Measurements from ENCODE around the gene SMIM30.
"Not testable (repeated sequence)": the region's sequence is repeated elsewhere in the genome, so short reads cannot be mapped to it uniquely, and the experiment has no call there.

The SMIM30 gene, protein sequence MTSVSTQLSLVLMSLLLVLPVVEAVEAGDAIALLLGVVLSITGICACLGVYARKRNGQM

GRCh38 chr7:113118074-113118959, at the start of gene SMIM30:
TSS of gene SMIM30 (minus strand) at chr7:113118554. CDS start at chr7:113117578, 976 bp downstream.
- peak; percentile 76 for DNase-seq (ENCODE audit: low read depth)

DNA sequence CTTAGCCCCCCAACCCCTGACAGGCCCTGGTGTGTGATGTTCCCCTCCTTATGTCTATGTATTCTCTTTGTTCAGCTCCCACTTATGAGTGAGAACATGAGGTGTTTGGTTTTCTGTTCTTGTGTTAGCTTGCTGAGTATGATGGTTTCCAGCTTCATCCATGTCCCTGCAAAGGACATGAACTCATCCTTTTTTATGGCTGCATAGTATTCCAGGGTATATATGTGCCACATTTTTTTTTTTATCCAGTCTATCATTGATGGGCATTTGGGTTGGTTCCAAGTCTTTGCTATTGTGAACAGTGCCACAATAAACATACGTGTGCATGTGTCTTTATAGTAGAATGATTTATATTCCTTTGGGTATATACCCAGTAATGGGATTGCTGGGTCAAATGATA, 47.8 kb upstream of the SMIM30 start:
- not testable (repeated sequence) for DNase-seq (ENCODE audit: low read depth)

DNA sequence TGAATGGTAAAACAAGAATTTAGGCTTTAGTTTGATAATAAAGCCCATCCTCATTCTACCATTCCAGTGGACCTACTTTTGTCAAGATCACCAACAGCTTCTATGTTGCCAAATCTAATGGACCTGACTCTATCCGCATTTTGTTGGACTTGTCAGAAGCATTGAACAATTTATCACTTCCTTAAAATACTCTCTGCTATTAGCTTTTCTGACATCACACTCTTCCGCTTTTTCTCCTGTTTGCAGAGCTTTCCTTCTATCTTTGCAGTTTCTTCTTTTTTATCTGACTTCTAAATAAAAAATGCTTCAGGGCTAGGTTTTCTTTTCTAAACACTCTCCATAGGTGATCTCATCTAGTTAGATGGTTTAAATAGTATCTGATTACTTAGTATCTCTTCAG, 42.7 kb upstream of the SMIM30 start:
- no peak for DNase-seq (ENCODE audit: low read depth)

GRCh38 chr7:113159746-113160339, 41.5 kb upstream of the SMIM30 start:
- DNase-seq (ENCODE audit: low read depth): no peak

DNA sequence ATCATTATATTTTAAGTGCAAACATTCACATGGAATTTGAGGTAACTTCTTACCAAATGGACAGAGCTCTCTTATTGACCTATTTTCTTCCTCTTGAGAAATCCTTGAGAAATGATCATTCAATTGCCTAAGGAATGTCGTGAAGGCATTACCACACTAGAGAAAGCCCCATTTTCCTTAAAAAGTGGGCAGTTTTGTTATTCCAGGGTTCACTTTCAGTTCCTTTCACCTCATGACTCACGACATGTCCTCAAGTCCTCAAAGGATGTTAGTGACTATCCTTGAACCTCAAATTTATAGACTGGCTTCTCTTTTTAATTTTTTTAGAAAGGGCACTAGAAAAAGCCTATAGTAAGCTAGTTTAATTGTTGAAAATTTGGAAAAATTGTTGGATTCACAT, 40.4 kb upstream of the SMIM30 start:
- no peak for DNase-seq (ENCODE audit: low read depth)

DNA sequence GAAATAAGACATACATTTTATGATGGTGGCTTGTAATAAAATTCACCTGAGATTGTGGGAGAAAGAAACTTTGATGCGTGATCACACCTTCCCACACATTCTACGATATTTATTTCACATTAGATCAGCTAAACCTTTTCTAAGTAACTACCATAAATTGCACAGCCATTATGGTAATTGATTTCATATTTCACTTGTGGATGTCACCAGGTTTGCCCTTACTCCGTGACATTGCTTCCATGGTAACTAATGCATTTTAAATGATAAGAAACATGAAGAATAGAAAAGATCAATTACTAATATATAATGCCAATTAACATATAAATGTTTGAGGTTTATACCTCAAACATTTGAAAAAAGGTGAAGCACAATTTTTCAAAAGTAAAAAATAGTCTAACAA, 35.8 kb upstream of the SMIM30 start:
- no peak for DNase-seq (ENCODE audit: low read depth)

GRCh38 chr7:113144817-113145216, 26.5 kb upstream of the SMIM30 start:
- DNase-seq (ENCODE audit: low read depth): no peak

DNA sequence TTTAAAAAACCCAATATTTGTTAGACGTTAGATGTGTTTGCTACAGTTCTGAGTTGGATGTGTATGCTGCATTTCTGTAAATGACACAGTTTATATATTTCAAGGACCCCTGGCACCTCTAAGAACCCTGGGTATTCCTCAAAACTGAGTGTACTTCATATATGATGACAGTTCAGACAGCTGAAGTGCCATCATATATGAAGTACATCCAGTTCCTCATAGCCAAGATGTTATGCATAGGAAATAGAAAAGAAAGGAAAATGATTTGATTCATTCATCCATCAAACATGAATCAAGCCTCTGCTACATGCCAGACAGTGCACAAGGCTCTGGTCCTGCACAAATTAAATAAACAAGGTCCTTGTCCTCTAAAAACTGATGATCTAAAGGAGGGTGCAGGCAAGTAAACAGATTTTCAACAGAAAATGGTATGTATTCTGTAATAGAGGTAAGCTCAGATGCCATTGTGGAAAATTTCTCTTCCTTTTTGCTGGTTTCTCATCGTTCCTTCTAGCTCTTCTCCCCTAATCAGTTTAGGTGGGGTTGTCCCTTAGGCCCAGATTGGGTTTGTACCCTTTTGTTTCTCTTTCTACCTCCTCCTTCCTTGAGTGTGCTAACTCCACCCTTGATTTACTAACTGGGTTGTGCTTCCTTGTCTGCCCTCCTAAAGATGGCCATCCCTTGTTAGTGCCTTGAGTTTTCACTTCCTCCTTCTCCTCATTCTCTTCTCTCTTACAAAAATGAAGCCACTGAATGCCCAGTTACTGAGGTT, 25.3 kb upstream of the SMIM30 start:
- no peak for DNase-seq (ENCODE audit: low read depth)

DNA sequence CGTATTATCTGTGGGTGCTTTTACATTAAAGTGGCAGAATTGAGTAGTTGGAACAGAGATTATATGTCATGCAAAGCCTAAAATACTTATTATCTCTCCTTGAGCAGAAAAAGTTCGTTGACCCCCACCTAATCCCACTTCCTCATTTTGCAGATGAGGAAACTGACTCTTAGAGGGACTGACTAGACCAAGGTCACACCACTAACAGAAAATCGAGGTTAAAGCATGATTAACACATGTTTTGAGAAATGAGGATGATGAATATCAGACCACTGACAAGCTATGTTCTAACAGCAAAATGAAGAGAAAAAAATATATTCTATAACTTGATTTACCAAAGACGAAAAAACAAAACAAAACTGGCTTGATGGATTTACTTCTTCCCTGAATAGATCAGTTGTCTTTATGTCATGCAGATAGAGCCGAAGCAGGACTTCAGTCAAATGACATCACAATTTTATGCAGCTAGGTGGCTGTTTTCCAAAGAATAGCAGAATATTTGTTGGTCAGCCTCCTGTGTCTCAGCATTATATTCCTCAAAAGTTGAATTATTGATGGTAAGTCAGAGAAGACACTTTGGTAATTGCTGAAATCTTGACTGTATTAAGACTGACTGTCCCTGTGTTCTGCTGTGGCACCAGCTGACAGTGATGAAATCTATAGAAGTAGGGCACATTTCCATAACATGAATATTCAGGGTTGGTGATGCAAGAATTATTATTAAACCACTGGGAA, 24.2 kb upstream of the SMIM30 start:
- no peak for DNase-seq (ENCODE audit: low read depth)

DNA sequence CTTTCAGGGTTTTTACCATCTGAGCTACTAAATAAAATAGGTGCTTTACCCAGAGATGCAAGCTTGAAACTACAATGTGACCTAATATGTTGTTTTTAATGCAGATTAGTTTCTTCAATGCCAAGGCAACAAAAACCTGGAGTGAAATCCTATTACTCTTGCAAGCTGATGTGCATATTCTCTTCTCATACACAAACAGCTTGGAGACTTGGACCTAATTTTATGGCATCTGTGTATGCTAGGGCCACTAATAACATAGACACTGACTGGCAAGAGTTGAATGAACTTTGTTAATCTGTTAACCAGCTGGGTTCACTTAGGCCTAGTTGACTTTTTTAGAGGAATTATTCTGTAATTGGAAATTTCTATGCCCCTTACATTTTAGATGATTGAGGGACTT, 23.4 kb upstream of the SMIM30 start:
- DNase-seq (ENCODE audit: low read depth): no peak

- DNase-seq (ENCODE audit: low read depth): no peak
Measured at GRCh38 chr7:113140956-113141355, 22.6 kb upstream of the SMIM30 start.

- DNase-seq (ENCODE audit: low read depth): no peak
Measured at GRCh38 chr7:113137241-113137640, 18.9 kb upstream of the SMIM30 start.

GRCh38 chr7:113134025-113134424, 15.7 kb upstream of the SMIM30 start:
- DNase-seq (ENCODE audit: low read depth): no peak

DNA sequence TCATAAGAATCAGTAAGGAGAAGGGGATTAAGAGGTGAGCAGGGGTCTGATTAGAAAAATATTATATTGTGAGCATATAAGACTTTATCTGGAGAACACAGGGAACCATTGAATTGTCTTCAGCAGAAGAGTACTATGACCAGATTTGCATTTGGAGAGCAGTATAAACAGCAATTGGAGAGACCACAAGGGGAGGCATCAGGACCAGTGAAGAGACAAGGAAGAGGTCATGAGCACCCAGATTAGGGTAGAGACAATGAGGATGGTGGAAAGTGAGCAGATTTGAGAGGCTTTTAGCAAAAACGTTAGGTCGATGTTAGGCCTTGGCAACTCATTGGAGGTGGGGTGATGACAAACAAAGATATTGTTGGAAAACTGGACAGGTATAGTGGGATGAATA, 13.0 kb upstream of the SMIM30 start:
- no peak for DNase-seq (ENCODE audit: low read depth)

DNA sequence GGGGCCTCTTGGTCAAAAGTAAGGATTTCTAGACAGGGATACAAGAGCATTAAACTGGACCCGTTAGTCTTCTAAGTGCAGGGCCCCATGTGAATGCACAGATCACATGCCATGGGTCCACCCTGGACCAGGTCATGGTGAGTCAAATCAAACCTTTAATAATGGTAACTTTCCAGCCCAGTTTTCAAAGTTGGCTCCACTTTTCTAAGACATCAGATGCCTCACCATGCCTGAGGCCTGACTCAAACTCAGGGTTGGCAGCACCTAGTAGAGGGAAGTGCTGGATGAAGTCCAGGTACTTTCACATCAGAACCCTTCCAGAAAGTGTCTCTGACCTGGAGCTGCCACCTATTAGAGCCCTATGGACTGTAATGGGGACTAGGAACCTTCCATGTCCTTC, 9.7 kb upstream of the SMIM30 start:
- DNase-seq (ENCODE audit: low read depth): no peak

- no peak for DNase-seq (ENCODE audit: low read depth)
Measured at GRCh38 chr7:113125728-113126127, 7.4 kb upstream of the SMIM30 start.

DNA sequence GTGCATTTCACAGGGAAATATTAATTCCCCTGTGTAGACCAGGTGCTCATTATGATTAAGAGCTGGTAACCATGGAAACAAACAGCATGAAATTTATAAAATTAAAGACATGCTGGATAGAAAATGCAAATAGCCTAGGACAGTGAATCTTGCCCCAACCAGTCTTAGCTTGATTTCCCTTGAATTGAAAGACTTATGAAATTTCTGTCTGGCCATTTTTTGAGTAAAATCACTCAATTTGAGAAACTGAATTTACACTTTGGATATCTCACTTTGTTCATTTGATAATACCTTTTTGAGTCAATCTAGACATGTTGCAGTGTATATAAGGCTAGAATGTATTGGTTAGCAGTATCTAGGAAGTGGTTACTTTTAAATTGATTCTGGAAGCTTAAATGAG, 4.4 kb upstream of the SMIM30 start:
- DNase-seq (ENCODE audit: low read depth): no peak

GRCh38 chr7:113120647-113121046, 2.3 kb upstream of the SMIM30 start:
- no peak for DNase-seq (ENCODE audit: low read depth)

DNA sequence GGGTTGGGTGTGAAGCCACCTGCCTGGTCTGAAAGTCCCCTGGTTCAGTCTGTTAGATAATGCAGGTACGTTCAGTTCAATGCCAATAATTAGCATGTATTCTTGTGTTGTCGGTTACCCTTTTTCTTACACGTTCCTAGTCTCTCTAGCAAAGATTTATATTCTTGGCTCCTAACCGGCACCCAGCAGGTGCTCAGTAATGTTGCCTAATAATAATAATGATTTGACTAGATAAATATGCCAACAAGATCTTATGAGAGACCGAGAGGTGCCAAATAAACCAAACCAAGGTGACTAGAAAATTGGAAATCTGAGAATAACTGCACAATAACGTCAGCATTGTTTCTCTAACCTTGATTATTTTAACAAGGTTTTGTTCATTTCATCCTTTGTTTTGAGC, 1.1 kb upstream of the SMIM30 start:
- no peak for DNase-seq (ENCODE audit: low read depth)

DNA sequence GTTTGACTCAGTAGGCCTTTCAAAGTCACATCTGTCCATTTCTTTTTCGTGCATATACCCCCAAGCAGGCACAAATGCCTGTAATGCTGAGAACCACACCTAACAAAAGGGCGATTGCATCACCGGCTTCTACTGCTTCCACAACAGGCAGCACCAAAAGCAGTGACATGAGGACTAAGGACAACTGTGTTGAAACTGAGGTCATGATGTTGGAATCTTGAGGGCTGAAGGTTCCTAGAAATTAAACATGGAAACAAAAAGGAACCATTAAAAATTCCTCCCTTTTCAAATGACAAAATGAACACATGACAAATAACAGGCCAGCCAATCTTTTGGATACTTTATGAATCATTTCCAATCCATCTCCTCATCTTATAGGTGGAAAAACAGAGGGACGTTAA, 980 bp downstream of the SMIM30 start:
- DNase-seq (ENCODE audit: low read depth): not testable (repeated sequence)

GRCh38 chr7:113113912-113114311, 4.4 kb downstream of the SMIM30 start:
- DNase-seq (ENCODE audit: low read depth): no peak

- DNase-seq (ENCODE audit: low read depth): no peak
Measured at GRCh38 chr7:113109718-113110117, 8.6 kb downstream of the SMIM30 start.

Measured in activated T-cell treated with anti-CD3 and anti-CD28 coated beads for 48 hours (primary cell).